SK-N-SH (cell line): ENCODE results near the gene AMT.

ENCODE experiments used
- CHD2 ChIP-seq: fragments of 150-350 bp; IDR thresholded peaks from 2 replicates; pipeline ENCODE4 v1.6.1; 2018; ENCODE audit warnings: low read length; ENCODE audit not compliant: partially characterized antibody
- MXI1 ChIP-seq: IDR thresholded peaks from 2 replicates; pipeline ENCODE4 v1.6.1; 2012; ENCODE audit warnings: mild to moderate bottlenecking, low read depth, low read length, improper control_type of control experiment
- TF ChIP-seq, protein P1 (sequence below): IDR thresholded peaks from 2 replicates; pipeline ENCODE4; 2012

DNA sequence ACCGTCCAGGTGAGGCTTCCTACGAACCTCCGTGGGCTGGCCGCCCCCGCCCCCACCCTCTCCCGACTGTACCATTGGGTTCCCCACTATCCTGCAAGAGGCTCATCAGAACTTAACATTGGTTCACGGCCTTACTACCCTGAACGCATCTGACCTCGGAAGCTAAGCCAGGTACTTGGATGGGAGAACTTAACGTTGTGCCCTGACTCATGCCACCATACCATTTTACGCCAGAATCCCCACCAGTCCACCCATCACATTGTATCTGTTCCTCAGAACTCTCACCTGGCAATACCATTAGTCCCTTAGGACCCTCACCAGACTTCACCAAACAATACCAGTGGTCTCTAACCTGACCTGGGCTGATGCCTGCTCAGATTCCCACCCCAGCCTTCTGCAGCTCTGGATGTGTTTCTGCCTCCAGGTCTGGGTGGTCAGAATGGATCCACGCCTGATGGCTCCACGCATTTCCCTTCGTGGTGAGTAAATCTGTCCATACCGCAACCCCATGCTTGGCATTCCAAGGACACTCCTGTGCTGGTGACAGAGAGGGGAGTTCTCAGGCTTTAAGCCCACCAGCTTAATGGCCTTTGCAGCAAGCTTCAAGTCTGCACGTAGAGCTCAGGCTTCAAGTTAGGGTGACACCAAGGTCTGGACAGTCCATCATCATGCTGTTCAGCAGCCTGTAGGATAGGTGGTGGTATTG lies 9.5 kb downstream of the AMT start:
- TF ChIP-seq CHD2 (no peak), MXI1 (no peak)
- TF ChIP-seq, protein P1, sequence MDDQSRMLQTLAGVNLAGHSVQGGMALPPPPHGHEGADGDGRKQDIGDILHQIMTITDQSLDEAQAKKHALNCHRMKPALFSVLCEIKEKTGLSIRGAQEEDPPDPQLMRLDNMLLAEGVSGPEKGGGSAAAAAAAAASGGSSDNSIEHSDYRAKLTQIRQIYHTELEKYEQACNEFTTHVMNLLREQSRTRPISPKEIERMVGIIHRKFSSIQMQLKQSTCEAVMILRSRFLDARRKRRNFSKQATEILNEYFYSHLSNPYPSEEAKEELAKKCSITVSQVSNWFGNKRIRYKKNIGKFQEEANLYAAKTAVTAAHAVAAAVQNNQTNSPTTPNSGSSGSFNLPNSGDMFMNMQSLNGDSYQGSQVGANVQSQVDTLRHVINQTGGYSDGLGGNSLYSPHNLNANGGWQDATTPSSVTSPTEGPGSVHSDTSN = no peak
